Hematopoietic multipotent progenitor cell treated with erythropoietin and hydrocortisone succinate and interleukin-3 and kit ligand, for 6 days (in vitro differentiated cells): ENCODE measurements around the gene RBM14.
"Not testable (repeated sequence)": the region's sequence is repeated elsewhere in the genome, so short reads cannot be mapped to it uniquely, and the experiment has no call there.

Source experiments
- DNase-seq: peaks from one replicate; pipeline ENCODE4 v3.0.0-alpha.2; 2015

Gene RBM14

GRCh38 chr11:66616379-66617154 is at the start of gene RBM14:
RBM14 (plus strand) TSS chr11:66616630; CDS start chr11:66616721, 91 bp downstream.
- peak; percentile 100 for DNase-seq

- DNase-seq: no peak
Observed at GRCh38 chr11:66567787-66568123, 48.7 kb upstream of the RBM14 start.

- peak; percentile 86 for DNase-seq
Observed at GRCh38 chr11:66568124-66568916, 48.1 kb upstream of the RBM14 start, which contains the start of gene CTSF. CTSF (minus strand) TSS chr11:66568606; CDS start chr11:66568486, 120 bp downstream.

- DNase-seq: no peak
Observed at GRCh38 chr11:66569076-66569475, 47.4 kb upstream of the RBM14 start.

- no peak for DNase-seq
Observed at GRCh38 chr11:66570079-66570849, 46.2 kb upstream of the RBM14 start.

GRCh38 chr11:66570850-66571180 is 45.6 kb upstream of the RBM14 start:
- DNase-seq: no peak

- peak; percentile 82 for DNase-seq
Observed at GRCh38 chr11:66579017-66579606, 37.3 kb upstream of the RBM14 start.

- DNase-seq: no peak
Observed at GRCh38 chr11:66580803-66581202, 35.6 kb upstream of the RBM14 start.

GRCh38 chr11:66581261-66581660 is 35.2 kb upstream of the RBM14 start:
- DNase-seq: no peak

GRCh38 chr11:66582565-66583147 is 33.8 kb upstream of the RBM14 start:
- DNase-seq: not testable (repeated sequence)

GRCh38 chr11:66585447-66585846 is 31.0 kb upstream of the RBM14 start:
- not testable (repeated sequence) for DNase-seq

- no peak for DNase-seq
Observed at GRCh38 chr11:66586136-66586535, 30.3 kb upstream of the RBM14 start.

- not testable (repeated sequence) for DNase-seq
Observed at GRCh38 chr11:66589315-66589714, 27.1 kb upstream of the RBM14 start.

- DNase-seq: no peak
Observed at GRCh38 chr11:66589996-66590675, 26.3 kb upstream of the RBM14 start.

- no peak for DNase-seq
Observed at GRCh38 chr11:66591175-66591574, 25.3 kb upstream of the RBM14 start.

GRCh38 chr11:66592457-66593302 is 23.8 kb upstream of the RBM14 start, which contains the start of the genes CCDC87 and CCS:
CCDC87 (minus strand) TSS chr11:66593063; CDS start chr11:66593015, 48 bp downstream.
CCS (plus strand) TSS chr11:66593185; CDS start chr11:66593262, 77 bp downstream.
- DNase-seq: peak; percentile 98

- DNase-seq: no peak
Observed at GRCh38 chr11:66593303-66593635, 23.2 kb upstream of the RBM14 start.

- DNase-seq: no peak
Observed at GRCh38 chr11:66593650-66594049, 22.8 kb upstream of the RBM14 start.

GRCh38 chr11:66595245-66595904 is 21.1 kb upstream of the RBM14 start:
- peak; percentile 84 for DNase-seq

GRCh38 chr11:66598993-66599392 is 17.4 kb upstream of the RBM14 start:
- no peak for DNase-seq
